Astrocyte (in vitro differentiated cells and primary cell): ENCODE measurements around the gene ENO2. TPM values are rescaled to one million over a fixed set of nuclear protein-coding genes. Genes with fewer than 3 reads are reported as not detected.

Experiments used
- DNase-seq: peaks from one replicate; pipeline ENCODE4 v3.0.0-alpha.2; 2010; ENCODE audit warnings: low read depth
- FAIRE-seq: peaks from 2 replicates; lab custom pipeline; 2011; peaks lifted over from hg19 to GRCh38; lab: Jason Lieb, UNC
- H2AFZ ChIP-seq: 2 replicates; pipeline ENCODE4 v1.6.0; 2012; ENCODE audit warnings: low read depth, low read length, inconsistent platforms
- H3K27ac ChIP-seq: 2 replicates; pipeline ENCODE4 v1.5.1; 2011; ENCODE audit warnings: low read depth, low read length, inconsistent platforms
- H3K27me3 ChIP-seq: 2 replicates; pipeline ENCODE4 v1.6.0; 2011; ENCODE audit warnings: low read length, inconsistent platforms; ENCODE audit not compliant: insufficient read depth
- H3K36me3 ChIP-seq: 2 replicates; pipeline ENCODE4 v1.5.1; 2011; ENCODE audit warnings: low read length, inconsistent platforms; ENCODE audit not compliant: insufficient read depth
- H3K4me1 ChIP-seq: 2 replicates; pipeline ENCODE4 v1.5.1; 2011; ENCODE audit warnings: low read length, inconsistent platforms; ENCODE audit not compliant: insufficient read depth
- H3K4me2 ChIP-seq: 2 replicates; pipeline ENCODE4 v1.6.0; 2012; ENCODE audit warnings: low read length, inconsistent platforms
- H3K4me3 ChIP-seq: 2 replicates; pipeline ENCODE4 v1.5.1; 2011; ENCODE audit warnings: low read depth, mild to moderate bottlenecking, low read length, inconsistent platforms; ENCODE audit not compliant: insufficient read depth
- H3K79me2 ChIP-seq: 2 replicates; pipeline ENCODE4 v1.6.0; 2012; ENCODE audit warnings: mild to moderate bottlenecking, low read length, inconsistent platforms; ENCODE audit not compliant: insufficient read depth
- H3K9ac ChIP-seq: 2 replicates; pipeline ENCODE4 v1.6.0; 2012; ENCODE audit warnings: mild to moderate bottlenecking, low read length, inconsistent platforms
- H3K9me3 ChIP-seq: 2 replicates; pipeline ENCODE4 v1.5.1; 2012; ENCODE audit warnings: low read depth, mild to moderate bottlenecking, low read length, inconsistent platforms; ENCODE audit not compliant: insufficient read depth
- H4K20me1 ChIP-seq: 2 replicates; pipeline ENCODE4 v1.6.0; 2012; ENCODE audit warnings: low read length, inconsistent platforms; ENCODE audit not compliant: insufficient read depth
- H3K27ac Mint-ChIP-seq: one replicate; pipeline ENCODE4 v1.8.0; 2021; ENCODE audit warnings: mild to moderate bottlenecking, mixed read lengths; ENCODE audit not compliant: unreplicated experiment
- H3K27me3 Mint-ChIP-seq: one replicate; pipeline ENCODE4 v1.8.0; 2021; ENCODE audit warnings: low read depth, mixed read lengths; ENCODE audit not compliant: unreplicated experiment
- H3K36me3 Mint-ChIP-seq: one replicate; pipeline ENCODE4 v1.8.0; 2021; ENCODE audit warnings: low read depth, mixed read lengths; ENCODE audit not compliant: unreplicated experiment
- H3K4me1 Mint-ChIP-seq: one replicate; pipeline ENCODE4 v1.8.0; 2021; ENCODE audit warnings: low read depth, mixed read lengths; ENCODE audit not compliant: unreplicated experiment
- H3K4me3 Mint-ChIP-seq: one replicate; pipeline ENCODE4 v1.8.0; 2021; ENCODE audit warnings: mild to moderate bottlenecking, moderate library complexity, mixed read lengths; ENCODE audit not compliant: unreplicated experiment
- H3K9me3 Mint-ChIP-seq: one replicate; pipeline ENCODE4 v1.8.0; 2021; ENCODE audit warnings: mild to moderate bottlenecking, mixed read lengths; ENCODE audit not compliant: unreplicated experiment
- EZH2 ChIP-seq: IDR thresholded peaks from 2 replicates; pipeline ENCODE4 v1.6.1; 2012; ENCODE audit warnings: mild to moderate bottlenecking, low read length, inconsistent platforms; ENCODE audit not compliant: insufficient read depth
- total RNA-seq: library from RNA; stranded (reverse); gene quantifications from 2 replicates; pipeline ENCODE4 v1.2.1, GENCODE V29; 2021
- TF ChIP-seq, protein P1 (sequence below): IDR thresholded peaks from 2 replicates; pipeline ENCODE4 v1.5.1; 2011; ENCODE audit warnings: low read depth, mild to moderate bottlenecking, inconsistent platforms, low read length, moderate library complexity; ENCODE audit not compliant: insufficient read depth

Gene ENO2
- total RNA-seq, 1 donor from 2014 or later, result 46.4 TPM

- H4K20me1 ChIP-seq, result peaks cover 26% of the 10 kb centered on the region
- no peak overlapping the region for H3K4me3 Mint-ChIP-seq
- peaks cover 15% of the 10 kb centered on the region for H3K36me3 ChIP-seq
- H3K4me1 Mint-ChIP-seq, result peaks cover 18% of the 10 kb centered on the region
- H3K27me3 Mint-ChIP-seq, result no peaks in the 10 kb centered on the region
- peaks cover 39% of the 10 kb centered on the region for H3K4me1 ChIP-seq
- no peak overlapping the region for H3K4me3 ChIP-seq
- H3K4me2 ChIP-seq, result no peak overlapping the region
- peaks cover 20% of the 10 kb centered on the region for H3K79me2 ChIP-seq
- H3K9me3 ChIP-seq, result no peaks in the 10 kb centered on the region
- TF ChIP-seq EZH2, result no peak
- TF ChIP-seq, protein P1, sequence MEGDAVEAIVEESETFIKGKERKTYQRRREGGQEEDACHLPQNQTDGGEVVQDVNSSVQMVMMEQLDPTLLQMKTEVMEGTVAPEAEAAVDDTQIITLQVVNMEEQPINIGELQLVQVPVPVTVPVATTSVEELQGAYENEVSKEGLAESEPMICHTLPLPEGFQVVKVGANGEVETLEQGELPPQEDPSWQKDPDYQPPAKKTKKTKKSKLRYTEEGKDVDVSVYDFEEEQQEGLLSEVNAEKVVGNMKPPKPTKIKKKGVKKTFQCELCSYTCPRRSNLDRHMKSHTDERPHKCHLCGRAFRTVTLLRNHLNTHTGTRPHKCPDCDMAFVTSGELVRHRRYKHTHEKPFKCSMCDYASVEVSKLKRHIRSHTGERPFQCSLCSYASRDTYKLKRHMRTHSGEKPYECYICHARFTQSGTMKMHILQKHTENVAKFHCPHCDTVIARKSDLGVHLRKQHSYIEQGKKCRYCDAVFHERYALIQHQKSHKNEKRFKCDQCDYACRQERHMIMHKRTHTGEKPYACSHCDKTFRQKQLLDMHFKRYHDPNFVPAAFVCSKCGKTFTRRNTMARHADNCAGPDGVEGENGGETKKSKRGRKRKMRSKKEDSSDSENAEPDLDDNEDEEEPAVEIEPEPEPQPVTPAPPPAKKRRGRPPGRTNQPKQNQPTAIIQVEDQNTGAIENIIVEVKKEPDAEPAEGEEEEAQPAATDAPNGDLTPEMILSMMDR, result no peak
- H3K27me3 ChIP-seq, result no peaks in the 10 kb centered on the region
- FAIRE-seq (no peak), DNase-seq (no peak)
- no peak overlapping the region for H3K27ac ChIP-seq
- H3K36me3 Mint-ChIP-seq, result peaks cover 3% of the 10 kb centered on the region
- peaks cover 3% of the 10 kb centered on the region for H3K9me3 Mint-ChIP-seq
- no peak overlapping the region for H2AFZ ChIP-seq
- peak overlapping the region; percentile 28 for H3K9ac ChIP-seq
- peak overlapping the region; percentile 69 for H3K27ac Mint-ChIP-seq
Measured at GRCh38 chr12:6941267-6941666, 26.9 kb downstream of the ENO2 start.

DNA sequence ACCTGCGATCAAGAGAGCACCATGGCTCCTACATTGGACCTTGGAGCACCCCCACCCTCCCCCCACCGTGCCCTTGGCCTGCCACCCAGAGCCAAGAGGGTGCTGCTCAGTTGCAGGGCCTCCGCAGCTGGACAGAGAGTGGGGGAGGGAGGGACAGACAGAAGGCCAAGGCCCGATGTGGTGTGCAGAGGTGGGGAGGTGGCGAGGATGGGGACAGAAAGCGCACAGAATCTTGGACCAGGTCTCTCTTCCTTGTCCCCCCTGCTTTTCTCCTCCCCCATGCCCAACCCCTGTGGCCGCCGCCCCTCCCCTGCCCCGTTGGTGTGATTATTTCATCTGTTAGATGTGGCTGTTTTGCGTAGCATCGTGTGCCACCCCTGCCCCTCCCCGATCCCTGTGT, 27.4 kb downstream of the ENO2 start:
- Mint-ChIP-seq H3K27me3 (no peaks in the 10 kb centered on the region), H3K9me3 (peaks cover 3% of the 10 kb centered on the region), H3K27ac (peak overlapping the region; percentile 69), H3K4me3 (no peak overlapping the region), H3K36me3 (peaks cover 3% of the 10 kb centered on the region), H3K4me1 (peaks cover 20% of the 10 kb centered on the region)
- Histone ChIP-seq H3K27ac (no peak overlapping the region), H3K4me1 (peaks cover 38% of the 10 kb centered on the region), H4K20me1 (peaks cover 28% of the 10 kb centered on the region), H3K36me3 (peaks cover 14% of the 10 kb centered on the region), H3K9me3 (no peaks in the 10 kb centered on the region), H3K79me2 (peaks cover 15% of the 10 kb centered on the region), H3K27me3 (no peaks in the 10 kb centered on the region), H2AFZ (no peak overlapping the region), H3K4me2 (no peak overlapping the region), H3K9ac (no peak overlapping the region), H3K4me3 (no peak overlapping the region)
- no peak for DNase-seq
- no peak for FAIRE-seq
- TF ChIP-seq, protein P1, result no peak
- TF ChIP-seq EZH2, result no peak

DNA sequence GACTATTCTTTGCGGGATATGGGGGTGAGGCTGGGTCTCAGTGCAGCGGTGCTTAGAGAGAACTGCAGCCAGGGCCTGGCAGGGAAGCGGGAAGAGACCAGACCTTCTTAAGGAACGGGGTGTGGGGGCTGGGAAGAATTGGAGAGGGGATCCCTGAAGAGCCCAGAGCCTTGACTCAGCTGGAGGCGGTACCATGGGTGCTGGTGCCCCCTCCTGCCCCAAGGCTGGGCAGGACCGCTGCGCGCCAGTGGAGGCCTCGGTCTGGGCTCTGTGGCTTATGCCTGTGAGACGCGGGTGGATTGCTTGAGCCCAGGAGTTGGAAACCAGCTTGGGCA, 27.9 kb downstream of the ENO2 start:
- H3K4me2 ChIP-seq, result peak overlapping the region; percentile 12
- DNase-seq (no peak), FAIRE-seq (no peak)
- Mint-ChIP-seq H3K27ac (no peak overlapping the region), H3K36me3 (peaks cover 3% of the 10 kb centered on the region), H3K4me3 (peak overlapping the region; percentile 66), H3K9me3 (peaks cover 3% of the 10 kb centered on the region), H3K27me3 (no peaks in the 10 kb centered on the region), H3K4me1 (peaks cover 22% of the 10 kb centered on the region)
- no peak overlapping the region for H3K4me3 ChIP-seq
- peaks cover 13% of the 10 kb centered on the region for H3K79me2 ChIP-seq
- H3K9me3 ChIP-seq, result no peaks in the 10 kb centered on the region
- peaks cover 13% of the 10 kb centered on the region for H3K36me3 ChIP-seq
- peaks cover 33% of the 10 kb centered on the region for H4K20me1 ChIP-seq
- no peak overlapping the region for H2AFZ ChIP-seq
- peak overlapping the region; percentile 87 for H3K9ac ChIP-seq
- H3K27me3 ChIP-seq, result no peaks in the 10 kb centered on the region
- H3K4me1 ChIP-seq, result peaks cover 34% of the 10 kb centered on the region
- peak overlapping the region; percentile 86 for H3K27ac ChIP-seq
- no peak for TF ChIP-seq EZH2
- TF ChIP-seq, protein P1, result no peak
